ENCODE data around the gene CATSPERB. TPM values are rescaled to one million over a fixed set of nuclear protein-coding genes. Genes with fewer than 3 reads are reported as not detected.
"Not testable (repeated sequence)": the region's sequence is repeated elsewhere in the genome, so short reads cannot be mapped to it uniquely, and the experiment has no call there.

The CATSPERB gene
- total RNA-seq, 4 donors from 2014 or later = 0.29 to 4.1 (median 2.6) TPM

DNA sequence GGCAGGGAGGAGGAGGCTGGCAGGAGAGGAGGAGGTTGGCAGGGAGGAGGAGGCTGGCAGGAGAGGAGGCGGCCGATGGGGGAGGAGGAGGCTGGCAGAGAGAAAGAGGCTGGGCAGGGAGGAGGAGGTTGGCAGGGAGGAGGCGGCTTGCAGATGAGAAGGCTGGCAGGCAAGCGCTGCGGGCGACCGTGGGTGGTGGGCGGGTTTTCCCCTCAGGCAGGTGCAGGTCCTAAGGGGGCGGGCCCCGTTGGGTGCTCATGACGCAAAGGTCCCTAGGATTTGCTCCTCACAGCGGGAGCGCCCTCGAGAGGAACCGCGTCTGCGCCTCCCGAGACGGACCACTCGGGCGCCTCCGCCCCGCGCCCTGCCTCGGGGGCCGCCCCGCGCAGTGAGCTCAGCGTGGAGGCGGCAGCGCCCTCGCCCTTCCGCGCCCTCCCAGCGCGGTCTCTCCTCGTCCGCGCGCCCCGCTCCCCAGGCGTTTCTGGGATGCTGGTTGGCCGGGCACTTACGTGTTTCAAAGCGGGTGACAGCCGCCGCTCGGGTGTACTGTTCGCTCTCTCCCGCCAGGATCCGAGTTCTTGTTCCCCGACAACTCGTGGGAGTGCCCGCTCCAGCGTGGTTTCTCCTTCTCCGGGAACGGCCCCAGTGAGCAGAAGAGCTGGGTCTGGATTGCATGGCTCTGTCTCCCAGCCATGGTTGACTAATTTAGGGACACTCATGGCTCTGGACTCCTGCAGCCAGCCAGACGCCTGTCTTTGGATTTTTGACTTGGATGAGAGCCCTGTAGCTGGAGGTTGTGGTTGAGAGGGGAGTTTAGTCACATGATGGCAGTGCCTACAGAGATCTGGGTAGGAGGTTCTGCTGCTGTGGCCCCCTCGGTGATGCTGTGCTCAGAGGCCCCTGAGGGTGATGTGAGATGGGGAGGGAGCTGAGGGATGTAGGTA lies 157.7 kb downstream of the CATSPERB start:
- H3K4me1 ChIP-seq = no peaks in the 10 kb centered on the region
- no peaks in the 10 kb centered on the region for H3K36me3 ChIP-seq
- H3K9me3 ChIP-seq = no peaks in the 10 kb centered on the region
- no peak overlapping the region for H3K27ac ChIP-seq
- TF ChIP-seq, protein P1, sequence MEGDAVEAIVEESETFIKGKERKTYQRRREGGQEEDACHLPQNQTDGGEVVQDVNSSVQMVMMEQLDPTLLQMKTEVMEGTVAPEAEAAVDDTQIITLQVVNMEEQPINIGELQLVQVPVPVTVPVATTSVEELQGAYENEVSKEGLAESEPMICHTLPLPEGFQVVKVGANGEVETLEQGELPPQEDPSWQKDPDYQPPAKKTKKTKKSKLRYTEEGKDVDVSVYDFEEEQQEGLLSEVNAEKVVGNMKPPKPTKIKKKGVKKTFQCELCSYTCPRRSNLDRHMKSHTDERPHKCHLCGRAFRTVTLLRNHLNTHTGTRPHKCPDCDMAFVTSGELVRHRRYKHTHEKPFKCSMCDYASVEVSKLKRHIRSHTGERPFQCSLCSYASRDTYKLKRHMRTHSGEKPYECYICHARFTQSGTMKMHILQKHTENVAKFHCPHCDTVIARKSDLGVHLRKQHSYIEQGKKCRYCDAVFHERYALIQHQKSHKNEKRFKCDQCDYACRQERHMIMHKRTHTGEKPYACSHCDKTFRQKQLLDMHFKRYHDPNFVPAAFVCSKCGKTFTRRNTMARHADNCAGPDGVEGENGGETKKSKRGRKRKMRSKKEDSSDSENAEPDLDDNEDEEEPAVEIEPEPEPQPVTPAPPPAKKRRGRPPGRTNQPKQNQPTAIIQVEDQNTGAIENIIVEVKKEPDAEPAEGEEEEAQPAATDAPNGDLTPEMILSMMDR (IDR thresholded peaks at IDR 0.05) = no peak
- no peak for TF ChIP-seq POLR2A (IDR thresholded peaks at IDR 0.05)
- no peaks in the 10 kb centered on the region for H3K27me3 ChIP-seq
- peak in 1 of 2 donors; percentile 22 for DNase-seq
- intact Hi-C loops (cut with DNase I; ENCODE audit: low total_unique reads) = no loop called here
- peak overlapping the region; percentile 1 to 27 for H3K4me3 ChIP-seq

DNA sequence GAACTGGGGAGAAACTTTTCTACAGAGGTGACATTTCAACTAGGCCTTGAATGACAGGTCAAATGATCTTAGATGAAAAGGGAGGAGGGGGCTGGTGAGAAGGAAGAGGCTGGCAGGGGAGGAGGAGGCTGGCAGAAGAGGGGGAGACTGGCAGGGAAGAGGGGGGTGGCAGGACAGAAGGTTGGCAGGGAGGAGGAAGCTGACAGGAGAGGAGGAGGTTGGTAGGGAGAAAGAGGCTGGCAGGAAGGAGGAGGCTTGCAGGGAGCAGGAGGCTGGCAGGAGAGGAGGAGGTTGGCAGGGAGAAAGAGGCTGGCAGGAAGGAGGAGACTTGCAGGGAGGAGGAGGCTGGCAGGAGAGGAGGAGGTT lies 158.4 kb downstream of the CATSPERB start:
- H3K27me3 ChIP-seq = no peaks in the 10 kb centered on the region
- H3K27ac ChIP-seq = no peak overlapping the region
- H3K9me3 ChIP-seq = no peaks in the 10 kb centered on the region
- no peak overlapping the region for H3K4me3 ChIP-seq
- intact Hi-C loops (cut with DNase I; ENCODE audit: low total_unique reads) = no loop called here
- TF ChIP-seq POLR2A (IDR thresholded peaks at IDR 0.05) = no peak
- TF ChIP-seq, protein P1 (IDR thresholded peaks at IDR 0.05) = no peak
- H3K4me1 ChIP-seq = no peaks in the 10 kb centered on the region
- no peaks in the 10 kb centered on the region for H3K36me3 ChIP-seq
- DNase-seq = no peak

DNA sequence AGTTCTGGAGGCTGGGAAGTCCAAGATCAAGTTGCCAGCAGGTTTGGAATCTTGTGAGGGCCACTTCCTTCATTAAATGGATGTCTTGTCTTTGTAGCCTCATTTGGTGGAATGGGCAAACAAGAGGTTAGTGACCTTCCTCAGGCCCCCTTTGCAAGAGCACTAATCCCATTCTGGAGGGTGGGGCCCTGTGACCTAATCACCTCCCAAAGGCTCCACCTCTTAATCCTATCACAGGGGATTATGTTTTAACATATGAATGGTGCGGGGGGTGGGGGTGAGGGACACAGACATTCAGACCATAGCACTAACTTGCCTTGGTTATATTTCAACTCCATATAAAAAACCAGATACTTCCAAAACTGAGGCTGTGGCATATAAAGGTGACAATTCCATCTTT lies 161.9 kb downstream of the CATSPERB start:
- H3K4me1 ChIP-seq = no peaks in the 10 kb centered on the region
- DNase-seq = no peak
- H3K36me3 ChIP-seq = no peaks in the 10 kb centered on the region
- intact Hi-C loops (cut with DNase I; ENCODE audit: low total_unique reads) = no loop called here
- no peak for TF ChIP-seq POLR2A (IDR thresholded peaks at IDR 0.05)
- TF ChIP-seq, protein P1 (IDR thresholded peaks at IDR 0.05) = no peak
- H3K27me3 ChIP-seq = no peaks in the 10 kb centered on the region
- no peaks in the 10 kb centered on the region for H3K9me3 ChIP-seq
- no peak overlapping the region for H3K27ac ChIP-seq
- no peak overlapping the region for H3K4me3 ChIP-seq

DNA sequence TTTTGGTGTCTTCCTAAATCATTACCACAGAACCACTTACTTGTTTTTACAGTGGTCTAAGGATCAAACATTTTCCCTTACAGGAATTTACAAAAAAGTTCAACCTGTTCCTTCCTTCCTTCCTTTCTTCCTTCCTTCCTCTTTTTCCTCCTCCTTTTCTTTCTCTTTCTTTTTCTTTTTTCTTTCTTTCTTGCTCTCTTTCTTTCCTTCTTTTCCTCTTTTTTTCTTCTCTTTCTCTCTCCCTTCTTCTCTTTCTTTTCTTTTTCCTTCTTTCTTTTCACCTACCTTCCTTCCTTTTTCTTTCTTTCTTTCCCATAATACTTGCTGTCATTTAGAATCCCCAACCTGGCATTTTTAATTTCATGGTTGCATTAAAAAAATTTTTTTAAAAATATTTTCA lies 162.6 kb downstream of the CATSPERB start:
- no peaks in the 10 kb centered on the region for H3K36me3 ChIP-seq
- H3K4me1 ChIP-seq = no peaks in the 10 kb centered on the region
- H3K27me3 ChIP-seq = no peaks in the 10 kb centered on the region
- no peaks in the 10 kb centered on the region for H3K9me3 ChIP-seq
- intact Hi-C loops (cut with DNase I; ENCODE audit: low total_unique reads) = no loop called here
- no peak overlapping the region for H3K27ac ChIP-seq
- DNase-seq = no peak
- no peak overlapping the region for H3K4me3 ChIP-seq
- TF ChIP-seq, protein P1 (IDR thresholded peaks at IDR 0.05) = no peak
- no peak for TF ChIP-seq POLR2A (IDR thresholded peaks at IDR 0.05)

DNA sequence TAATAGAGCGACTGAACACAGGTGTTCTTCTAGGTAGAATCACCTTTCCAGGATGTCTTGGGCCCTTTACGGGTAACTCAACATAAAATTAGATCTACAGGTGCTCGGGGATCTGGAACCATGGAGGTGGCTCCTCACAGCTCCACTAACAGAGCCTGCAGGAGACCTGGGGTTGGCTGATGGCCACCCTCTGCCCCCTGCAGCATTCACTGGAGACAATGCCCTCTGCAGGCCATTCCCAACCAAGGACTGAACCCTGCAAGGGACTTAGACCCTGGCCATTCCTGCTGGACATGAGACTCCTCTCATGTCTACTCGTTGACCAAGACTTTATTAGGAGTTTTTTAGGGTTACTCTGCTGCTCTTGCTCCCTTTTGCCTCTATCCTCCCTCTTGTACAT lies 163.3 kb downstream of the CATSPERB start:
- Histone ChIP-seq H3K27ac (no peak overlapping the region), H3K36me3 (no peaks in the 10 kb centered on the region), H3K4me3 (no peak overlapping the region), H3K9me3 (no peaks in the 10 kb centered on the region), H3K27me3 (no peaks in the 10 kb centered on the region), H3K4me1 (no peaks in the 10 kb centered on the region)
- no peak for DNase-seq
- intact Hi-C loops (cut with DNase I; ENCODE audit: low total_unique reads) = no loop called here
- TF ChIP-seq, protein P1 (IDR thresholded peaks at IDR 0.05) = no peak
- TF ChIP-seq POLR2A (IDR thresholded peaks at IDR 0.05) = no peak

DNA sequence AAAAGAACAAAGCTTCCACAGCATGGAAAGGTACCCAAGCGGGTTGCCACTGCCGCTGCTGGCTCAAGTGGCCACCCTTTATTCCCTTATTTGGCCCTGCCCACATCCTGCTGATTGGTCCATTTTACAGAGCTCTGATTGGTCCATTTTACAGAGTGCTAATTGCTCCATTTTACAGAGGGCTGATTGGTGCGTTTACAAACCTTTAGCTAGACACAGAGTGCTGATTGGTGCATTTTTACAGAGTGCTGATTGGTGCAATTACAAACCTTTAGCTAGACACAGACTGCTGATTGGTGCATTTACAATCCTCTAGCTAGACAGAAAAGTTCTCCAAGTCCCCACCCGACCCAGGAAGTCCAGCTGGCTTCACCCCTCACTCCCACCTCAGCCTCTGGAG lies 164.1 kb downstream of the CATSPERB start:
- H3K27ac ChIP-seq; H3K27me3 ChIP-seq; H3K9me3 ChIP-seq; intact Hi-C loops (cut with DNase I; ENCODE audit: low total_unique reads); H3K4me1 ChIP-seq; H3K4me3 ChIP-seq; DNase-seq; H3K36me3 ChIP-seq: not testable (repeated sequence)

Data from uterus (tissue), 4 donors.